IMR-90 (cell line): ENCODE measurements around the gene CSGALNACT2.

Experiments used
- RAD21 ChIP-seq: IDR thresholded peaks from 2 replicates; pipeline ENCODE4 v1.6.1; 2012; ENCODE audit warnings: low read length, improper control_type of control experiment
- TF ChIP-seq, protein P1 (sequence below): fragments of 150-350 bp; IDR thresholded peaks from 2 replicates; pipeline ENCODE4 v1.6.1; 2017; ENCODE audit warnings: mild to moderate bottlenecking, antibody characterized with exemption, low read length, low read depth
- TF ChIP-seq, protein P2 (sequence below): conservative IDR thresholded peaks from 2 replicates; pipeline ENCODE4 v1.5.1; 2012; ENCODE audit warnings: mild to moderate bottlenecking, low read depth, low read length, improper control_type of control experiment

DNA sequence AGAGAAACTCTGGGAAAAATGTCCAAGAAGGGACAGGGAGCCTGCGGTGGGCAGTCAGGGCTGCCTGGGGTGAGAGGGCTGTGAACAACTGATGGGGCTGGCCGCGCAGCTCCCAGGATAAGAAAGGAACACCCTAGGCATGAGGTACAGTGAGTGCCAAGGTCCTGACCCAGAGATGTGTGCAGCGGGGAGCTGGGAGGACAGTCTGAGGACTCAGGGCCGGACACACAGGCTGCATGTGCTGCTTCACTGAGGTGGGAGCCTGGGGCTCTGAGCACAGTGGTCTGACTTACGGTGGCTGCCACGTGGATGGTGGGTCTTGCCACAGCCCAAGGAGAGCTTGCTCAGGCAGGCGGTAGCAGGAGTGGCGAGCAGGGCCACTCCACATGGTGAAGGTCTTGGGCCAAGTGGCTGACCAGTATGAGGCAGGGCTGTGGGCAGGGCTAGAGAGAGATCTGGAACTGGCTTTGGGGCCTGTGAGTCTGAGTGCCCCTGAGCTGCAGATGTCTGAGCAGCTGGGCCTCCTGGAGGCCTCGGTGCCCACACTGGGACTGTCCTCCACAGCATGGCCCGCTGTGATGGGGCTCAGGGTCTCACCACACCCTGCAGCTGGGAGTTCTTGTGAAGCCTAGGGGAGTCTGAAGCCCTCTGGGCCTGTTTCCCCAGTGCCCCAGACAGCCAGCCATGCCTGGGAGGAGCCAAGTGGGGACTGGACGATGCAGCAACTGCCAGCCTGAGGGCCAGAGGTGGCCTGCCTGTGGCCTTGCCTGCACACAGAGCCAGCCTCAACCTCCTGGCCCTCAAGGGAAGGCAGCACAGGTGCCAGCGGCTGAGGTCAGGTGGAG, 68.4 kb downstream of the CSGALNACT2 start:
- TF ChIP-seq RAD21, result no peak
- TF ChIP-seq, protein P1, sequence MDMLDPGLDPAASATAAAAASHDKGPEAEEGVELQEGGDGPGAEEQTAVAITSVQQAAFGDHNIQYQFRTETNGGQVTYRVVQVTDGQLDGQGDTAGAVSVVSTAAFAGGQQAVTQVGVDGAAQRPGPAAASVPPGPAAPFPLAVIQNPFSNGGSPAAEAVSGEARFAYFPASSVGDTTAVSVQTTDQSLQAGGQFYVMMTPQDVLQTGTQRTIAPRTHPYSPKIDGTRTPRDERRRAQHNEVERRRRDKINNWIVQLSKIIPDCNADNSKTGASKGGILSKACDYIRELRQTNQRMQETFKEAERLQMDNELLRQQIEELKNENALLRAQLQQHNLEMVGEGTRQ, result no peak
- TF ChIP-seq, protein P2, sequence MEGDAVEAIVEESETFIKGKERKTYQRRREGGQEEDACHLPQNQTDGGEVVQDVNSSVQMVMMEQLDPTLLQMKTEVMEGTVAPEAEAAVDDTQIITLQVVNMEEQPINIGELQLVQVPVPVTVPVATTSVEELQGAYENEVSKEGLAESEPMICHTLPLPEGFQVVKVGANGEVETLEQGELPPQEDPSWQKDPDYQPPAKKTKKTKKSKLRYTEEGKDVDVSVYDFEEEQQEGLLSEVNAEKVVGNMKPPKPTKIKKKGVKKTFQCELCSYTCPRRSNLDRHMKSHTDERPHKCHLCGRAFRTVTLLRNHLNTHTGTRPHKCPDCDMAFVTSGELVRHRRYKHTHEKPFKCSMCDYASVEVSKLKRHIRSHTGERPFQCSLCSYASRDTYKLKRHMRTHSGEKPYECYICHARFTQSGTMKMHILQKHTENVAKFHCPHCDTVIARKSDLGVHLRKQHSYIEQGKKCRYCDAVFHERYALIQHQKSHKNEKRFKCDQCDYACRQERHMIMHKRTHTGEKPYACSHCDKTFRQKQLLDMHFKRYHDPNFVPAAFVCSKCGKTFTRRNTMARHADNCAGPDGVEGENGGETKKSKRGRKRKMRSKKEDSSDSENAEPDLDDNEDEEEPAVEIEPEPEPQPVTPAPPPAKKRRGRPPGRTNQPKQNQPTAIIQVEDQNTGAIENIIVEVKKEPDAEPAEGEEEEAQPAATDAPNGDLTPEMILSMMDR, result no peak
